GM19035 (cell line): ENCODE measurements around the gene SYNPR.

ENCODE experiments used
- ATAC-seq: cut with Tn5 transposase; IDR thresholded peaks from one replicate; pipeline ENCODE4 v1.9.1; 2021; ENCODE audit not compliant: unreplicated experiment

The SYNPR gene

GRCh38 chr3:63462732-63463131, 184.6 kb downstream of the SYNPR start:
- no peak for ATAC-seq

- no peak for ATAC-seq
These were observed 189.3 kb downstream of the SYNPR start for GRCh38 chr3:63467392-63467791.

GRCh38 chr3:63470745-63471144, 192.6 kb downstream of the SYNPR start:
- no peak for ATAC-seq

- ATAC-seq = no peak
These were observed 193.7 kb downstream of the SYNPR start for GRCh38 chr3:63471781-63472180.

- no peak for ATAC-seq
These were observed 195.6 kb downstream of the SYNPR start for GRCh38 chr3:63473641-63474166.

- ATAC-seq = no peak
These were observed 196.9 kb downstream of the SYNPR start for GRCh38 chr3:63474828-63475518.

- no peak for ATAC-seq
These were observed 199.5 kb downstream of the SYNPR start for GRCh38 chr3:63477494-63478129.

GRCh38 chr3:63478990-63479660, 201.0 kb downstream of the SYNPR start:
- no peak for ATAC-seq

- ATAC-seq = no peak
These were observed 201.5 kb downstream of the SYNPR start for GRCh38 chr3:63479661-63480035.

- ATAC-seq = no peak
These were observed 203.5 kb downstream of the SYNPR start for GRCh38 chr3:63481627-63482026.

- no peak for ATAC-seq
These were observed 204.2 kb downstream of the SYNPR start for GRCh38 chr3:63482341-63482740.

- ATAC-seq = no peak
These were observed 214.4 kb downstream of the SYNPR start for GRCh38 chr3:63492464-63492863.

GRCh38 chr3:63493101-63493500, 215.0 kb downstream of the SYNPR start:
- no peak for ATAC-seq

GRCh38 chr3:63494646-63495045, 216.5 kb downstream of the SYNPR start:
- no peak for ATAC-seq

- no peak for ATAC-seq
These were observed 219.5 kb downstream of the SYNPR start for GRCh38 chr3:63497641-63498040.

- ATAC-seq = no peak
These were observed 222.1 kb downstream of the SYNPR start for GRCh38 chr3:63500196-63500595.

- ATAC-seq = no peak
These were observed 230.2 kb downstream of the SYNPR start for GRCh38 chr3:63508305-63508704.

- no peak for ATAC-seq
These were observed 230.7 kb downstream of the SYNPR start for GRCh38 chr3:63508771-63509170.

GRCh38 chr3:63513791-63514190, 235.7 kb downstream of the SYNPR start:
- no peak for ATAC-seq

GRCh38 chr3:63514678-63515077, 236.6 kb downstream of the SYNPR start:
- ATAC-seq = no peak

GRCh38 chr3:63519426-63519825, 241.3 kb downstream of the SYNPR start:
- ATAC-seq = no peak

GRCh38 chr3:63521657-63522056, 243.5 kb downstream of the SYNPR start:
- no peak for ATAC-seq
